ENCODE results near the gene GIT1.

- TF ChIP-seq, protein P1, sequence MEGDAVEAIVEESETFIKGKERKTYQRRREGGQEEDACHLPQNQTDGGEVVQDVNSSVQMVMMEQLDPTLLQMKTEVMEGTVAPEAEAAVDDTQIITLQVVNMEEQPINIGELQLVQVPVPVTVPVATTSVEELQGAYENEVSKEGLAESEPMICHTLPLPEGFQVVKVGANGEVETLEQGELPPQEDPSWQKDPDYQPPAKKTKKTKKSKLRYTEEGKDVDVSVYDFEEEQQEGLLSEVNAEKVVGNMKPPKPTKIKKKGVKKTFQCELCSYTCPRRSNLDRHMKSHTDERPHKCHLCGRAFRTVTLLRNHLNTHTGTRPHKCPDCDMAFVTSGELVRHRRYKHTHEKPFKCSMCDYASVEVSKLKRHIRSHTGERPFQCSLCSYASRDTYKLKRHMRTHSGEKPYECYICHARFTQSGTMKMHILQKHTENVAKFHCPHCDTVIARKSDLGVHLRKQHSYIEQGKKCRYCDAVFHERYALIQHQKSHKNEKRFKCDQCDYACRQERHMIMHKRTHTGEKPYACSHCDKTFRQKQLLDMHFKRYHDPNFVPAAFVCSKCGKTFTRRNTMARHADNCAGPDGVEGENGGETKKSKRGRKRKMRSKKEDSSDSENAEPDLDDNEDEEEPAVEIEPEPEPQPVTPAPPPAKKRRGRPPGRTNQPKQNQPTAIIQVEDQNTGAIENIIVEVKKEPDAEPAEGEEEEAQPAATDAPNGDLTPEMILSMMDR (IDR thresholded peaks at IDR 0.05; ENCODE audit: low read depth, low read length), result no peak
- no peak for TF ChIP-seq MYC (IDR thresholded peaks at IDR 0.05; ENCODE audit: low read depth, low read length)
- TF ChIP-seq POLR2A (IDR thresholded peaks at IDR 0.05; ENCODE audit: extremely low read depth, insufficient read length), result no peak
- TF ChIP-seq, protein P2, sequence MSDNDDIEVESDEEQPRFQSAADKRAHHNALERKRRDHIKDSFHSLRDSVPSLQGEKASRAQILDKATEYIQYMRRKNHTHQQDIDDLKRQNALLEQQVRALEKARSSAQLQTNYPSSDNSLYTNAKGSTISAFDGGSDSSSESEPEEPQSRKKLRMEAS (IDR thresholded peaks at IDR 0.05; ENCODE audit: low read depth, low read length), result no peak
These were observed 29.0 kb upstream of the GIT1 start for GRCh38 chr17:29618272-29619065.

Measured in NB4 (cell line).